Measurements from ENCODE around the gene RPTOR. TPM values are rescaled to one million over a fixed set of nuclear protein-coding genes. Genes with fewer than 3 reads are reported as not detected.

Gene RPTOR
- total RNA-seq, 1 donor, result 45.5 TPM

- no peak for DNase-seq (ENCODE audit: low read depth in 2 of 3, low spot score in 2 of 3)
Observed at GRCh38 chr17:81015136-81015535, 470.5 kb downstream of the RPTOR start.

Small RNA genes lying within 50 kb of the gene (small RNA-seq; reads per million reads assigned to genes)
- gene AC120024.2, result not detected
- not detected for gene AC120024.3

Other genes with a start within 250 kb of the RPTOR start
- gene ENDOV, start 129.7 kb upstream of the RPTOR start, total RNA-seq, result 15.1 TPM
- under 0.01 TPM for gene NPTX1, start 68.2 kb upstream of the RPTOR start, total RNA-seq

Measured in hematopoietic multipotent progenitor cell (in vitro differentiated cells).